IPS DF 4.7 (cell line): ENCODE measurements around the gene SAP130.

Source experiments
- DNase-seq: peaks from one replicate; pipeline ENCODE4 v3.0.0-alpha.2; 2013; ENCODE audit warnings: low spot score; ENCODE audit errors: extremely low read depth

Gene SAP130

DNA sequence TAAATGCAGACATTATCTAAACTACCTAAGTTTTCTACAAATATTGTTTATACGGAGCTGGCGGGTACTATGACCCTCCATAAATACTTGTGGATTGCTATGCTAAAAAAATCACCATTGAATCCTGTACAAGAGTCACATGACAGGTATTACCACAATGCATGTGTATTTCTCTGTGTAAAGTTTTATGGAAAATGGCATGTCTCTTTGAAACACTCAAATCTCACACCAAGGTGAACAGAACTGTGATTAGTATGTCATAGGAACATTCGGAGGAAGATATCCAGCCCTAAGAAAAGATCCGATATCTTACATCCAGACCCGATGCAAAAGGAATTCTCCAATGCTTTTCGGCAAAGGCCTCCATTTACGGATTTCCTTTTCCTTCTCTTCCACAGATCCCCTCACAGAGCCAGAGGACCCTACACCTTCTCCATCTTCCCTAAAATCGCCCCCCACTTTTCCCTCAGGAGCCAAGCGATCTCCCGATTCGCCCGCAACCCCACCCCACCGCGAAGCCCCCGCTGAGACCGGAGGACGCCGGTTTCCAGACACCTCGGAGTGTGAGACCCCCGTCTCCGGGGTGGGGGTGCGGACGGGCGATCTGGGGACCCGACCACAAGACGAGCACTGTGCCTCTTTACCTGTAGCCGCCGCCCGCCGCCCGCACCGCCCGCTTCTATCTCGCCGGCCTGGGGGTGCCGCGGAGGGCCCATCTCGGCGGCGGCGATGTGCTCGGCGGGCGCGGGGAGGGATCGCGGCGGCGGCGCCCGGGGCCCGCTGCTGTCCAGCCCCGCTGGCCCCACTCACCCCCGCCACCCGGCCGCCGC, 1.2 kb downstream of the SAP130 start:
- no peak for DNase-seq

- no peak for DNase-seq
Observed at GRCh38 chr2:128024816-128025215, 3.0 kb downstream of the SAP130 start.

DNA sequence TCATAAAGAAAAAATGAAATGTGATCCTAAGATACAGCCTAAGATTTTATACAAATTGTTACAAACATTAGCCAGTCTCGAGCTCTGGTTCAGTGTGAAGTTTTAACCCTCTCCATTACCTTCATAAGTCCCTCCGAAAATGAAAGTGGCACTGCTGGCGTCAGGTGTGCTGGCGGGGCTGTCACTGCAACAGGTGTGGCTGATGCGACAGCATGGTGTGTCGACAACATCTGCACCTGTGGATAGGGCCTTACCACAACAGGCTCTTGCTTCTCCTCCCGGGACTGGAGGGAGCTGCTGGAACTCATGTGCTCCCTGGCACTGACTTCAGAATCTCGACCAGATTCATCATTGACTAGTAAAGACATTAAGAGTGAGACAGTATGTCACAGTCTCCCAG, 10.3 kb downstream of the SAP130 start:
- no peak for DNase-seq

DNA sequence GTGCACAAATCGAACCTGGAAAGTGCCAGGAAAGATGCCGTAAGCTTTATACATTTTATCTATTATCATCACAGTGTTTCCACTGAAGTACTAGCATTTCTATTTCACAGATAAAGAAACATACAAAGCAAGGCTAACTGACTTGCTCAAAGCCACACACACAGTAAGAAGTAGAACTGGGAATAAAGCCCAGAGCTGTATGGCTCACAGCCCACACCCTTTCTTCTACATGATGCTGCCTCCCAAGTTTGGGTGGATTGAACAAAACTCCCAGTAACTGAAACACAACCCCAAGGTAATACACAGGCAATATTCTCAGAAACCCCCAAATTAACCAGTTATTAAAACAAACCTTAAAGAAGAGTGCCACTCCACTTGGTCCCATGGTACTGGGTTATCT, 11.2 kb downstream of the SAP130 start:
- DNase-seq: no peak

DNA sequence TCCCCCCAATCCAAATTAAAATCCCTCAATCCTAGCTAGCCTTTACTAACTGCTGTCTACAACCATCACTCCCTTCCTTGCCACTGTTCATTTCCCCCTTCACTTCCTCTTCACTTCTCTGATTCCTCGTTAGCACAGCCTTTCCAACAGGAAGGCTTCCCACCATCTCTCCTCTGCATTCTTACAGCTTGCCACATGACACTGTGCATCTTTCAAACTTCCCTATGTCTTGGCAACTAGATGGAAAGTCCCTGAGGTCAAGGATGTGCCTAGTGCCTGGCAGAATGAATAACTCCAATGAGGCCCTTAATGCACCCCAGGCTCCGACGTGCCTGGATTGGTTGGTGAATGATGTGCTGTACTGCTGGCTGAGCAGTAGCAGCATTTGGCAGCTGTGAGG, 15.2 kb downstream of the SAP130 start:
- no peak for DNase-seq

GRCh38 chr2:128008074-128008672, 19.7 kb downstream of the SAP130 start:
- no peak for DNase-seq

GRCh38 chr2:128004509-128004908, 23.4 kb downstream of the SAP130 start:
- DNase-seq: no peak

- DNase-seq: no peak
Observed at GRCh38 chr2:128003463-128003862, 24.4 kb downstream of the SAP130 start.

DNA sequence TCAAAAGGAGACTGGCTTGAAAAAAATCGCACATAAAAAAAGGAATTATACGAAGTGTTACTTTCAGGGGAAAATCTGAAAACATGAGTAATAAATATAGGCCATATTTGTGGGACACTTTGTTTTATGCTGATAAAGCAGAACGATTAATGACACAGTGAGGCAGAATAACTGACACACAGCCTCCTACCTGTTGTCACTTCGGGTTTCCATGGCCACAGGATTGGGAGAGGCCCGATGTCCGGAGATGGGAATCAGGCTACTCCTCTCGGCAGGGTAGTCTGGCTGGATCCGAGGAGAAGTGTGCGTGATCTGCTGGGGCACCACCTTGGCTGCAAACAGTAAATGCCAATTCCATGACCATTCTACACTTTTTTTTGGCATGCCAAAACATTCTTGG, 31.7 kb downstream of the SAP130 start:
- no peak for DNase-seq

DNA sequence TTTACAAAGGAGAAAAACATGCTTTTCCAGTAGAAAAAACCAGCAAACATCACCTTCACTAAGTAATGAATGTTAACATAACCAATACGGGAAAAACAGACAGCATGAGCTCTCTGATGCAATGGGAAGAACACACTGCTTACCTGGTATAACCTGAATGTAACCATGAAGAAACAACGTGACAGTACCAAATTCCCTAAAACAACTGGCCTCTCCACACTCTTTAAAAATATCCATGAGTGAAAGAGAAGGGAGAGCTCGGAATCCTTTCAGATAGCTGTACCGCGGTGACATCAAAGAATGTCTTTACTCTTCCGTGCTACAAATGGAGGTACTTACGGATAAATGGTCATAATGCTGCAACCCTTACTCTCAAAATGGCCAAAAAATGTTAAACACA, 32.1 kb downstream of the SAP130 start:
- no peak for DNase-seq

- DNase-seq: no peak
Observed at GRCh38 chr2:127993659-127994058, 34.2 kb downstream of the SAP130 start.

DNA sequence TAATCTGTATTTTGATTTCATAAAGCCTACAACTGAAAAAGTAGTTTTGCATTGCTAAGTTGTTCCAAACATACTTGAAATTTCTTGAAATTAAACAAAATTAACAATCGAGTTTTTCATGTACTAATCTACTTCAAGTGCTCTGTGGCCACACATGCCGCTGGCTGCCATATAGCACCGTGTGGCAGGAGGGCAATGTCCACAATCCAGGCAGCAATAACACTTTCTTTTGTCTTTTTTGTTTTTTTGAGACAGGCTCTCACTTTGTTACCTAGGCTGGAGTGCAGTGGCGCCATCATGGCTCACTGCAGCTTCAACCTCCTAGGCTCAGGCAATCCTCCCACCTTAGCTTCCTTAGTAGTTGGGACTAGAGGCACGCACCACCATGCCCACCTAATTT, 36.1 kb downstream of the SAP130 start:
- DNase-seq: no peak

GRCh38 chr2:127986548-127987079, 41.2 kb downstream of the SAP130 start:
- DNase-seq: no peak

DNA sequence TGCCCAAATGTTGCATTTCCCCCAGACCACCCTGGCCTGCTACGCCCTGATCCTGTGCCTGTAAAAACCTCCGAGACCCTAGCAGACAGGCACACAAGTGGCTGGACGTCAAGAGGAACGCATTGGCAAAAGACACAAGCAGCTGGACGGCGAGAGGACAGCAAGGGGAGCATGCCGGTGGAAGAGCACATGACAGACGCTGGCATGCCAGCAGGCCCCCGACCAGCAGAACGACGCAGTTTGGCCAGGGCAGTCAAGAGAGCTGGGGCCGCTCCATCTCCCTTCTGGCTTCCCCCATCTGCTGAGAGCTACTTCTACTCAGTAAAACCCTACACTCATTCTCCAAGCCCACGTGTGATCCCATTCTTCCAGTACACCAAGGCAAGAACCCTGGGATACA, 42.1 kb downstream of the SAP130 start:
- no peak for DNase-seq

DNA sequence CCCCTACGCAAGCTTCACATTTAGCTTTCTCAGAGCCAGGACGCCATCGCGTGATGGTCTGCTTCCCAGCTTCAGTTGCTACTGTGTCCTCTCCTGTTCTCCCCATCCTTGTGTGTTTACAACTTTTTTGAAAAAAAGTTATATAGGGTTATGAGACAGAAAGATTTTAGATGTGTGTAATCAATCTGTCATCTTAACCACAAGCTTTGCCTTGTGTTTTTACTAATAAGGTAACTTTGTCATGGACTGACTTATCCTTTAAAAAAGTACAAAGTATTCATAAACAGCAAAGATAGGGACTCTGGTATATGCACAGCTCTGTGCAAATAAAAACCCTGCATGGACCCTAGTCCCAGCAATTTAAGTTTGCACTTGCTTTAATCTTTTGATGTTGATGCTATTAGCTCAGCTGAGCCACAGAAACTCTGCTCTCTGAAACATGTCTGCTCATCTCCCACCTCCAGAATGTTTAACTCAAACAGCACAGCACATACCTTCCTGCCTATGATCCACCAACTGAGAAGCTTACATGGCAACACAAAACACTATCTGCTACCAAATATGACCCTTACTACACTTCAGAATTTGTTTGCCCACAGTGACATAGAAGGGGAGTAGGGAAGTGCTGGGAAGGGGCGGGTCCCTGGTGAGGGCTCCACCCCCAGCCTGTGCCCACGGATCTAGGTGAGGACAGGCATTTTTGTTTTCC, 42.7 kb downstream of the SAP130 start:
- DNase-seq: no peak

DNA sequence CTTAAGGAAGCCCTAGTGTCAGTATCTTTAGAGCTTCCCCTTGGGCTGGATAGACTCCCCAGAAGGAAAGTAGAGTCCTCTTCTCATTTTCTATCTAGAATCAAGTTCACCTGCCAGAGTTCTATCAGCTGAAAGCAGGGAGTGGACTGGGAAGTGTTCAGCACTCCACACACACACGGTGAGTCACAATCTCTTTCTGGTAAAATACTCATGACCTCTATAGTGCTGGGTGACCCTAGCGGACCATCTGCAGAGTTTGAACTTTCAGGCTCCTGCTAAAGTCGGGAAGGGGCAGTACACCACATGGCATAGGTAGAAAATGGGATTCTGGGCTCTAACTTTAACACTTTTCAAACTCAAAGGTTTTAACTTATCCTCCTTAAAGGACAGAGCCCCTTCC, 43.3 kb downstream of the SAP130 start:
- DNase-seq: no peak

DNA sequence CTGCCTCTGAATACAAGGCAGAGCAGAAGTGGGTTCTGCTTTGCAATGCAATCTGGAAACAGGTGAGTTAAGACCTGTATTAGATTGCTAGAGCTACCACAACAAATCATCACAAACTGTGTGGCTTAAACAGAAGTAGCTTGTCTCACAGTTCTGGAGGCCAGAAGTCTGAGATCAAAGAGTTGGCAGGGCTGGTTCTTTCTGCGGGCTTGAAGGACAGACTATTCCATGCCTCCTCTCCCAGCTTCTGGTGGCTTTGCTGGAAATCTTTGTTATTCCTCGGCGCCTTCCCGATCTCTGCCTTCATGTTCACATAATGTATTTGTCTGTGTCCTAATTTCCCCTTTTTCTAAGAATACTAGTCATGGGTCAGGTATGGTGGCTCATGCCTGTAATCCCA, 58.4 kb downstream of the SAP130 start:
- no peak for DNase-seq

DNA sequence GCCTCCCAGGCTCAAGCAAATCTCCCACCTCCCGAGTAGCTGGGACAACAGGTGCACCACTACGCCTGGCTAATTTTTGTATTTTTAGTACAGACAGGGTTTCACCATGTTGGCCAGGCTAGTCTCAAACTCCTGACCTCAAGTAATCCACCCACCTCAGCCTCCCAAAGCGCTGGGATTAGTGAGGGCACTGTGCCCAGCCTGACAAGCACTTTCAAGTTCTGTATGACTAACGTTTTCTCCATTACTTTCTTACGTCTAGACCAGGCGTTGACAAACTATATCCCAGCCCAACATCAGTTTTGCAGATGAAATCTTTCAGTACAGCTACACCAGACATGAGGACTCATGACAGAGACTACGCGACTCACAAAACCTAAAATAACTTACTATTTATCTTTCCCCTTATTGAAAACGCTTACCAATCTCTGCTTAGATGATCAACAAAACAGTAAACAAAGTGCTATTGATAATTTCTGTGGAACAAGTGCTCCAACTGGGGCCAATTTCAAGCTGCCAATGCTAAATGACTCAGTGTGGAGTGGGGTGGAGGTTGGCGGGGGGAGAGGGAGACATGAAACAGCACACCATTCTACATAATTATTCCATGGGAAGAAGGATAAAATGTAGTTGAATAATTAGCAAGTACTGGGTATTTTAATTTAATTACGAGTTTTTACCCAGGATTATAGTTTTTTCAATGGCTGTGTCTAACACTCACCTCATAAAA, 59.1 kb downstream of the SAP130 start:
- no peak for DNase-seq

- DNase-seq: no peak
Observed at GRCh38 chr2:127961729-127962128, 66.1 kb downstream of the SAP130 start.

DNA sequence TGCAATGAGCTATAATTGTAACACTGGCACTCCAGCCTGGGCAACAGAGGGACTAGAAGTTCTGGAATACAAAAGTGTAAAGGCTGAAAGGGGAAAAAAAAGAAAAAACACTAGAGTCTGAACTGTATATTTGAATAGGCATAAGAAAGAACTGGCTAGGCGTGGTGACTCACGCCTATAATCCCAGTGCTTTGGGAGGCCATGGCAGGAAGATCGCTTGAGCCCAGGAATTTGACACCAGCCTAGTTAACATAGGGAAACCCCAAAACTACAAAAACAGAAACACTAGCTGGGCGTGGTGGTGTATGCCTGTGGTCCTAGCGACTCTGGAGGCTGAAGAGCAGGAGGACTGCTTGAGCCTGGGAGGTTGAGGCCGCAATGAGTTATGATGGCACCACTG, 70.6 kb downstream of the SAP130 start:
- DNase-seq: no peak

- no peak for DNase-seq
Observed at GRCh38 chr2:127954857-127955256, 73.0 kb downstream of the SAP130 start.

GRCh38 chr2:127953849-127954248, 74.0 kb downstream of the SAP130 start:
- DNase-seq: no peak
